Gastrocnemius medialis (tissue), 4 donors: ENCODE results near the gene LAMA2.

Source experiments
- POLR2A ChIP-seq, 2 donors: fragments of 450-650 bp; IDR thresholded peaks; one replicate each; pipeline ENCODE4 v1.6.1; 2017; ENCODE audit warnings: antibody characterized with exemption in 2 of 2, mild to moderate bottlenecking in 2 of 2, moderate library complexity in 2 of 2
- TF ChIP-seq, protein P1 (sequence below), 5 experiments: fragments of 450-650 bp in 3 of 5; fragments of 200-600 bp in 2 of 5; sonication (generic) in 2 of 5; IDR thresholded peaks in 4 of 5; conservative IDR thresholded peaks in 1 of 5; 1 replicate in 4 of 5; 2 replicates in 1 of 5; pipeline ENCODE4 v1.5.1; 2016 to 2019; ENCODE audit warnings: antibody characterized with exemption in 5 of 5, mild to moderate bottlenecking in 3 of 5, moderate library complexity in 3 of 5

DNA sequence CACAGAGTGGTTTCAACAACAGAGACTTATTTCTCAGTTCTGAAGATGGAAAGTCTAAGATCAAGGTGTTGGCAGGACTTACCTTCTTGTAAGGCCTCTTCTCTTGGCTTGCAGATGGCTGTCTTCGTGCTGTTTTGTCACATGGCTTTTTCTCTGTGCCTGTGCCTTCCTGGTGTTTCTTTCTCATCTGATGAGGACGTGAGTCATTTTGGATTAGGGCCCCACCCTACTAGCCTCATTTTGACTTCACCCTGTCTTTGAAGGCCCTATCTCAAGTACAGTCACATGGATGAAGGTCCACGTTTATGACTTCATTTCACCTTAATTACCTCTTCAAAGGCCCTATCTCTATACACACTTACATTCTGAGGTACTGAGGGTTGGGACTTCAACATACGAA, 41.4 kb upstream of the LAMA2 start:
- TF ChIP-seq POLR2A (IDR thresholded peaks at IDR 0.05) = no peak
- TF ChIP-seq, protein P1, sequence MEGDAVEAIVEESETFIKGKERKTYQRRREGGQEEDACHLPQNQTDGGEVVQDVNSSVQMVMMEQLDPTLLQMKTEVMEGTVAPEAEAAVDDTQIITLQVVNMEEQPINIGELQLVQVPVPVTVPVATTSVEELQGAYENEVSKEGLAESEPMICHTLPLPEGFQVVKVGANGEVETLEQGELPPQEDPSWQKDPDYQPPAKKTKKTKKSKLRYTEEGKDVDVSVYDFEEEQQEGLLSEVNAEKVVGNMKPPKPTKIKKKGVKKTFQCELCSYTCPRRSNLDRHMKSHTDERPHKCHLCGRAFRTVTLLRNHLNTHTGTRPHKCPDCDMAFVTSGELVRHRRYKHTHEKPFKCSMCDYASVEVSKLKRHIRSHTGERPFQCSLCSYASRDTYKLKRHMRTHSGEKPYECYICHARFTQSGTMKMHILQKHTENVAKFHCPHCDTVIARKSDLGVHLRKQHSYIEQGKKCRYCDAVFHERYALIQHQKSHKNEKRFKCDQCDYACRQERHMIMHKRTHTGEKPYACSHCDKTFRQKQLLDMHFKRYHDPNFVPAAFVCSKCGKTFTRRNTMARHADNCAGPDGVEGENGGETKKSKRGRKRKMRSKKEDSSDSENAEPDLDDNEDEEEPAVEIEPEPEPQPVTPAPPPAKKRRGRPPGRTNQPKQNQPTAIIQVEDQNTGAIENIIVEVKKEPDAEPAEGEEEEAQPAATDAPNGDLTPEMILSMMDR (IDR thresholded peaks at IDR 0.05 in 4 of 5, conservative IDR thresholded peaks at IDR 0.05 in 1 of 5) = no peak
